ENCODE data around the gene MCU. TPM values are rescaled to one million over a fixed set of nuclear protein-coding genes. Genes with fewer than 3 reads are reported as not detected.

Gene MCU
- total RNA-seq, 1 donor from 2014 or later: 15.9 TPM

DNA sequence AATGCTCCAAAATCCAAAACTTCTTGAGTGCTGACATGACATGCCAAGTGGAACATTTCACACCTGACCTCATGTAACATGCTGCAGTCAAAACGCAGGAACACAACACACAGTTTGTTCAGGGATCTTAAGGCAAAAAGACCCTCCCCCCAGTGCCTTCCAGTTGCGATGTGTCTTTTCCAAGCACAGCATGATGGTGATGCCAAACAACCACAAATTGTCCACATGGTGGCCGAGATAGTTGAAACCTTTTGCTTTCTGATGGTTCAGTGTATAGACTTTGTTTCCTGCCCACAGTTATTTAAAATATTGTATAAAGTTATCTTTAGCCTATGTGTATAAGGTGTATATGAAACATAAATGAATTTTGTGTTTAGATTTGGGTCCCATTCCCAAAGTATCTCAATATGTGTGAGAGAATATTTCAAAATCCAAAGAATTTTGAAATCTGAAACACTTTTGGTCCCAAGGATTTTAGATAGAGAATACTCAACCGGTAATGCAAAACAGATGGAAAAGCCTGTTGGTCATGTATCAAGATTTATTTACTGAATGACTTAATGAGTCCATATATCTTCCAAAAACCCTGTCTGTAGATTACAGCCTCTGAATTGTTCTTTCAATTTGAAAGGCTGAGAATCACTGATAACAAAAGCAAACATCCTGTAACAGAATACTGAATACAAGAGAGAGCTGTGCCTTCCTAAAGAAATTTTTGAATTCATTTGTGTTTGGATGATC is 108.2 kb downstream of the MCU start:
- Mint-ChIP-seq H3K4me3 (no peak overlapping the region), H3K36me3 (ENCODE audit: low read depth) (no peaks in the 10 kb centered on the region), H3K9me3 (no peaks in the 10 kb centered on the region), H3K27ac (no peak overlapping the region), H3K4me1 (peaks cover 4% of the 10 kb centered on the region), H3K27me3 (no peaks in the 10 kb centered on the region)
- DNase-seq: no peak
- intact Hi-C loops (cut with micrococcal nuclease): no loop called here

DNA sequence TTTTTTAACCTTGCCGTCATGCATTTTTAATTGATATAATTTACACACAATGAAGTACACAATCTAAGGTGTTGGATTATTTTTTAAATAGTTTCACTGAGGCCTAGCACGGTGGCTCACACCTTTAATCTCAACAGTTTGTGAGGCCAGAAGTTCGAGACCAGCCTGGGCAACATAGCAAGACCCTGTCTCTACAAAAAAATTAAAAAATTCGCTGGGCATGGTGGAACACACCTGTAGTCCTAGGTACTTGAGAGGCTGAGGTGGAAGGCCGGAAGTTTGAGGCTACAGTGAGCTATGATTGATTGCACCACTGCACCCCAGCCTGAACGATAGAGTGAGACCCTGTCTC is 108.8 kb downstream of the MCU start:
- Mint-ChIP-seq H3K27ac (no peak overlapping the region), H3K36me3 (ENCODE audit: low read depth) (no peaks in the 10 kb centered on the region), H3K27me3 (no peaks in the 10 kb centered on the region), H3K4me1 (peaks cover 4% of the 10 kb centered on the region), H3K4me3 (no peak overlapping the region), H3K9me3 (peaks cover under 1% of the 10 kb centered on the region)
- no peak for DNase-seq
- intact Hi-C loops (cut with micrococcal nuclease): no loop called here

DNA sequence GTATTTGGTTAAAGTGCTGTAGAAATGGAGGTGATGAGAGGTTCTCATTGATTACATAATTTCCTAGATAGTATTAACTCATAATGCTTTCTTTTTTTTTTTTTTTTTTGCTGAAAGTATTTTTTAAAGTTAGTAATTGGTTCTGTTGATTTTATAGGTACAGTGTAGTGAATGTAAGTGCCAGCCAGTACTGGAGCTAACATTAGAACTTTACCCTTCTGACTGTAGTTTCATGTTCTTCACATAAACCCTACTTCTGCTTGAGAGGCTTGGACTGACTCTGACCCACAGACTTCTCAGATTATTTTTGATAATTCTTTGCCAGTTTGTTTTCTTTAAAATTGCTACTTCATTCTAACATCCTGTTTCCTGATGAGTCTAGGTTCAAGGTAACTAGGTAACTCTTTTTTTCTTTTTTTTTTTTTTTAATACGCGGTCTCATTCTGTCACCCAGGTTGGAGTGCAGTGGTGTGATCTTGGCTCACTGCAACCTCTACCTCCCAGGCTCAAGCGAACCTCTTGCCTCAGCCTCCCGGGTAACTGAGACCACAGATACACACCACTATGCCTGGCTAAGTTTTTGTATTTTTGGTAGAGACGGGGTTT is 109.4 kb downstream of the MCU start:
- H3K27ac Mint-ChIP-seq: no peak overlapping the region
- intact Hi-C loops (cut with micrococcal nuclease): no loop called here
- H3K36me3 Mint-ChIP-seq (ENCODE audit: low read depth): no peaks in the 10 kb centered on the region
- H3K4me1 Mint-ChIP-seq: peaks cover 4% of the 10 kb centered on the region
- H3K9me3 Mint-ChIP-seq: peaks cover 3% of the 10 kb centered on the region
- no peak overlapping the region for H3K4me3 Mint-ChIP-seq
- DNase-seq: no peak
- H3K27me3 Mint-ChIP-seq: no peaks in the 10 kb centered on the region

DNA sequence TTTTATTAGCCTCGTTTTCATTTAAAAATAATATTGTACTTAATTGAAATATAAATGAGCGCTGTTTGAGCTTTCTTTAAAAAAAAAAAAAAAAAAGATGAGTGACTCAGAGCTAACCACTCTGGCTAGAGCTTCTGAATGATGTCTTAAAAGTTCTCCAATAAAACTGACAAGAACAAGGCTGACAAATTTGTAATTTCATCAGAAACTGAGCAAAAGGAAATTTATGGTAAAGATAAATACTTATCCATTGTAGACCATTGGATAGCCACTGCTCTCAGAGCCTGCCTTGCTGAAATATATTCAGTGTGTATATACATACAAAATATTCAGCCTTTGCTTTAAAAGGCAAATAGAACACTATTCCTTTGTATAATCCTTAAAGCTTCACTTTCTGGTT is 110.4 kb downstream of the MCU start:
- intact Hi-C loops (cut with micrococcal nuclease): no loop called here
- Mint-ChIP-seq H3K4me1 (peaks cover 4% of the 10 kb centered on the region), H3K9me3 (peaks cover 3% of the 10 kb centered on the region), H3K4me3 (no peak overlapping the region), H3K27ac (no peak overlapping the region), H3K27me3 (no peaks in the 10 kb centered on the region), H3K36me3 (ENCODE audit: low read depth) (no peaks in the 10 kb centered on the region)
- no peak for DNase-seq

DNA sequence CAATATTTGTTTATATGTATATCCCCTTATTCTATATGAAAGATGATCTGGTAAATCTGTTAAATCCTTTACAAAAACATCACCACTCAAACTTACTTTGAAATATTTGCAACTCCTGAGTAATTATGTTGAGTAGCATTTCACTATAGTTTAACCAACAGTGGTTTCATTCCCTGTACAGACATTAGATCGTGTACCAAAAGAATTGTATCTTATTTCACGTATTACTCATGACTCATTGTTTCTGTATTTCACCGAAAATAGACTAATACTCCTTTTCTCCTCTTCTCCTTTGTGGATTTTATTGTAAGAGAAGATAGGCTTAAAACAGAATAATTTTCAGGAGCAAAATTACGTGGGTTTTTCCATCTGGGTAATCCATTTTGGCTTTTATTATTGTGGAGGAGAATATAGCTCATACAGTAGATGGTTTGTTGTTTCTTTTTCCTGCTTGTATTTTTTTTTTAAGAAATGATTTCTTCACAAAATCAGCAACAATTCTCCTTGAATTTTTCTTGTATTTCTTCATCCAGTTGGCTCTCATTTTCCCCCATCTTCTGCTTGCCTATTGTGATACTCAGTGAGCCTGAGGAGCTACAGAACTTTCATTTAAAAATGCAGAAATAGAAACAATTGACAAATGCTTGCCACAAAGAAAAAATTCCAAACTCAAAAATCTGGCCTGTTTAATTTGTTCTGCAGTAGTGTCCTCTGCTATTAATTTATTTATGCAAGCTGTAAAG is 111.0 kb downstream of the MCU start:
- Mint-ChIP-seq H3K27ac (no peak overlapping the region), H3K4me3 (no peak overlapping the region), H3K36me3 (ENCODE audit: low read depth) (no peaks in the 10 kb centered on the region), H3K4me1 (peaks cover 4% of the 10 kb centered on the region), H3K9me3 (peaks cover 3% of the 10 kb centered on the region), H3K27me3 (no peaks in the 10 kb centered on the region)
- DNase-seq: no peak
- intact Hi-C loops (cut with micrococcal nuclease): no loop called here

DNA sequence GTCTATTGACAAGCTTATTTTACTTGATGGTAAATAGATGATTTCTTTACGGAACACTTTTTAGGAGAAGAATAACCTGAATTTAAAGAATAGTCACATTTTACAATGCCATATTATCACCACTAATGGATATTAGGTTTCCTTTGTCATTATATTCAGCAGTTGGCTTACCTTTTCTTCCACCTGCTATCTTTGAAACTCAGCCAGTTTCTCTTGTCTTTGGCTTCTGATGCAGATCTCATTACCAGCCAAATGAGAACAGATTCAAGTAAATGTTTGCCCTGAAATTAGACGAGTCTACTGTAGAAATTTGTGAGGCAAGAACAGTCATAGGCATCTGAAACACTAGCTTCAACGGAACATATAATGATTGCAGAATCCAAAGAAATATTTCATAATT is 116.1 kb downstream of the MCU start:
- no peaks in the 10 kb centered on the region for H3K27me3 Mint-ChIP-seq

DNA sequence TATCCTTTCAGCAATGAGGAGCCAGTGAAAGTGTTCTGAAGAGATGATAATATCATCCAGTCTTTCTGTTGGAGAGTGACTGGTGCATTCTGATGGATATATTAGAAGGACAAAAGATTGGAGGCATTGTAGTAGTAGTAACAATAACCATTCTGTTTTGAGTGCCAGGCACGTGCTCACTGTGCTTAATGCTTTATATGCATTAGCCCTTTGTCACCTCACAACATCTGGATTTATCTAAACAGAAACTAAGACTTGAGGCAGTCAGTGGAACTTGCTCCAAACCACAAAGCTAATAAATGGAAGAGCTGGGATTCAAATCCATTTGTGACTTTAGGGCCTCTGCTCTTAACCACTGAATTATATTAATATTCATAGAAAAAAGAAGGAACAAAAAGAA is 117.1 kb downstream of the MCU start:
- intact Hi-C loops (cut with micrococcal nuclease): no loop called here
- Mint-ChIP-seq H3K27me3 (peaks cover 1% of the 10 kb centered on the region), H3K4me1 (no peaks in the 10 kb centered on the region), H3K9me3 (peaks cover 7% of the 10 kb centered on the region), H3K4me3 (no peak overlapping the region), H3K27ac (no peak overlapping the region), H3K36me3 (ENCODE audit: low read depth) (no peaks in the 10 kb centered on the region)
- no peak for DNase-seq

More for the DNA sequence above, 116.1 kb downstream of the MCU start:
- Mint-ChIP-seq H3K9me3 (peaks cover 7% of the 10 kb centered on the region), H3K36me3 (ENCODE audit: low read depth) (no peaks in the 10 kb centered on the region), H3K4me3 (no peak overlapping the region), H3K4me1 (no peaks in the 10 kb centered on the region), H3K27ac (no peak overlapping the region)
- no peak for DNase-seq
- intact Hi-C loops (cut with micrococcal nuclease): no loop called here

DNA sequence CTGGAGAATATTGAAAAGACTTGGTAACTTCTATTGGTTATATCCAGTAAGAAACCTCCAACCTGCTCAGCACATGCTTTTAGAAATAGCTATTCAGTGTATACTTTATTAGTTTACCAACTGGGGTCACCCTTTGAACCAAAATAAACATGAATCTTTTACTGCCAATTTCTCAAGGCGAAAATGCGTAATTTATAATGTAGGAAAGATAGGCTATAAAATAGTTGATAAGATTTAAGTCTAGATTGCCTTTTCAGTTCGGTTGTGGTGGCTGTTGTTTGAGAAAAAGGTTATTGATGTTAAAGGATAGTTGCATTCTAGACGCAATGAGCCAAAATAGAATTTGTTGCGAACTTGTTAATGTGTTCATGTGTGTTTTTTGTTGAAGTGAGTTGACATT is 119.0 kb downstream of the MCU start:
- no peak overlapping the region for H3K27ac Mint-ChIP-seq
- H3K4me3 Mint-ChIP-seq: no peak overlapping the region
- intact Hi-C loops (cut with micrococcal nuclease): no loop called here
- H3K9me3 Mint-ChIP-seq: peaks cover 4% of the 10 kb centered on the region
- no peak for DNase-seq
- no peaks in the 10 kb centered on the region for H3K4me1 Mint-ChIP-seq
- H3K27me3 Mint-ChIP-seq: peaks cover 1% of the 10 kb centered on the region
- no peaks in the 10 kb centered on the region for H3K36me3 Mint-ChIP-seq (ENCODE audit: low read depth)

DNA sequence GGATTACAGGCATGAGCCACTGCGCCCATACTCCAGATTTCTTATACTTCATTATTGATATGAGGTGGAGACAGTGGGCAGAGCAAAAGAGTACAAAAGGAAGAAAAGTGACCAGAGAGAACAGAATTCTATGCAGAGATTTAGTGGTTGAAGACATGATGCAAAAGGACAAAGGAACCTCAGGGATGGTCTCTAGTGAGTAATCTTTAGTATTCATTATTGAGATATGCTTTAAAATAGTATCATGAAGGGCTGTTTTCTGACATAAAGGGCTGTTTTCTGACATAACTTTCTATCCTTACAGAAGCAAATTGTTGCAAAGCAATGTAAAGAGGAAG is 120.4 kb downstream of the MCU start:
- H3K27ac Mint-ChIP-seq: no peak overlapping the region
- H3K4me3 Mint-ChIP-seq: no peak overlapping the region
- H3K27me3 Mint-ChIP-seq: peaks cover 1% of the 10 kb centered on the region
- intact Hi-C loops (cut with micrococcal nuclease): no loop called here
- peaks cover 4% of the 10 kb centered on the region for H3K9me3 Mint-ChIP-seq
- no peak for DNase-seq
- H3K4me1 Mint-ChIP-seq: no peaks in the 10 kb centered on the region
- H3K36me3 Mint-ChIP-seq (ENCODE audit: low read depth): no peaks in the 10 kb centered on the region

DNA sequence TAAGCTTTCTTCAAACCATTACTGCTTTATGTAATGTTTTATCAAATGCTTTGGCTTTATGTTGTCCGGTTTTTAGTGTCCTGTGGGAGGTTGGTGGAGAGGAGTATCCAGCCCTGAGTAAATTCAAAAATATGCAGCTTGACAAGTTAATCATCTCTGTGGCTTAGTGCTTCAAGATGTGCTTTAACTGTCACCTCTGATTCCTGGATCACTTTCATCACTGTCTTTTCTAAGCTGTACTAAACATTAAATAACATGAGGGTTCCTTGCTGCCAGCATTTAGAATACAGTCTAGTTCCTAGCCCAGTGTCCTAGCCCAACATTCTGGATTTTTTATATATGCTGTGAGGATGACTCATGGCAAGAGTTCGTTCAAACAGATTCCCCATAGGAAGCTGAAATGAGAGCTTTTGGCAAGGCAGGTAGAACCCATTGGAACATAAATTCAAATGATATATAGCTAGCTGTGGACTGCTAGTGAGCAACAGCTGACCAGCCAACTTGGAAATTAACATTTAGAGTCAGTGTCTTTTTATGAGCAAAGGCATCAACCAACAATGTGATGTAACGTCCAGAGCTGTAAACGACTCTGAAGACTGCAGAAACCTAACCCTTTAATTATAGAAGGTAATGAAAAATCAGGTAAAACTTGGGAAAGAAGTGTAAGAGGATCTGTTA is 120.9 kb downstream of the MCU start:
- no peak for DNase-seq
- Mint-ChIP-seq H3K27me3 (peaks cover 1% of the 10 kb centered on the region), H3K4me3 (no peak overlapping the region), H3K4me1 (no peaks in the 10 kb centered on the region), H3K36me3 (ENCODE audit: low read depth) (no peaks in the 10 kb centered on the region), H3K27ac (no peak overlapping the region), H3K9me3 (peaks cover 4% of the 10 kb centered on the region)
- intact Hi-C loops (cut with micrococcal nuclease): no loop called here

DNA sequence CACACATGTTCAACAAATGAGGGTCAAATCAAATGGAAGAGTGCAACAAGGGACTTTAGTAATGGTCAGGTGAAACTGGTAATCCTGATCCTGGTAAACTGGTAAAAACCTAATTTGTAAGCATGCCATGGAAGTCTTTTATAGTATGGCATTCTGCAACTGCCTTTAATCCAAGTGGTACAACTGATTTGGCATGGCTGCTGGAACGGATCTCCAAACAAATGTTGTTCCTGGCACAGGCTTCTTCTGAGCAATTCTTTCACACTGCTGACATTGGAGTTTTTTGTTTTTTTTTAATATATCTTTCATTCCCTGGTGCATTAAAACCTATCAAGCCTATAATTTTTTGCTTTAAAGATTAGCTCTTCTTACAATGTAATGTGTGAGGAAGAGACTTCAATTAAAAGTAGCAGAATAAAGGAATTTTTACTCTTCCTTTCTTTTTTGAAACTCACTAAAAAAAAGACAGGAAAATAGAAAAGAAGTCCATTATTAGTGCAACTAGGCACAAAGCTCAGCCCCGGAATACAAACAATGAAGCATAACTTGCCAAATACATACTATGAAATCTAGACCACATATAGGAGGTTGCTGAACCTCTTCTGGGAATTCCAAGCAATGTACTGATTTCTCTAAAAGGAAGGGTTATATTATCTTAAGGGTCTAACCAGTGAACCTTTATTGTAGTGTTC is 122.3 kb downstream of the MCU start:
- intact Hi-C loops (cut with micrococcal nuclease): no loop called here
- Mint-ChIP-seq H3K4me1 (peaks cover 3% of the 10 kb centered on the region), H3K36me3 (ENCODE audit: low read depth) (no peaks in the 10 kb centered on the region), H3K27ac (no peak overlapping the region), H3K4me3 (no peak overlapping the region), H3K9me3 (no peaks in the 10 kb centered on the region), H3K27me3 (peaks cover 1% of the 10 kb centered on the region)
- DNase-seq: no peak

DNA sequence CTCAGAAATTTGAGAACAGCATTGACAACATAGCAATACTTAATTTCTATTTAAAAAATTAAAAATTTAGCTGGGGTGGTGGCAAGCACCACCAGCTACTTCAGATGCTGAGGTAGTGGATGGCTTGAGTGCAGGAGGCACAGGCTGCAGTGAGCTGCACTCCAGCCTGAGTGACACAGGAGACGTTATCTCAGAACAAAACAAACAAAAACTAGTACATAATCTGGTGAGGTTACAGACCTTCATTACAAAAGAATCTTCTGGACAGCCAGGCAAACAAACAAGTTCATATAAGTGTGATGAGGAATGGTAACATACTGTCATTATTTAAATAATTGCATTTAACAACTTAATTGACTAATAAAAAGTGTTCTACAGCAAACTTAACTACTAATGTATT is 124.6 kb downstream of the MCU start:
- no peaks in the 10 kb centered on the region for H3K9me3 Mint-ChIP-seq
- no peak overlapping the region for H3K4me3 Mint-ChIP-seq
- peaks cover 3% of the 10 kb centered on the region for H3K4me1 Mint-ChIP-seq
- no peak overlapping the region for H3K27ac Mint-ChIP-seq
- H3K27me3 Mint-ChIP-seq: peaks cover 1% of the 10 kb centered on the region
- DNase-seq: no peak
- intact Hi-C loops (cut with micrococcal nuclease): no loop called here
- no peaks in the 10 kb centered on the region for H3K36me3 Mint-ChIP-seq (ENCODE audit: low read depth)

DNA sequence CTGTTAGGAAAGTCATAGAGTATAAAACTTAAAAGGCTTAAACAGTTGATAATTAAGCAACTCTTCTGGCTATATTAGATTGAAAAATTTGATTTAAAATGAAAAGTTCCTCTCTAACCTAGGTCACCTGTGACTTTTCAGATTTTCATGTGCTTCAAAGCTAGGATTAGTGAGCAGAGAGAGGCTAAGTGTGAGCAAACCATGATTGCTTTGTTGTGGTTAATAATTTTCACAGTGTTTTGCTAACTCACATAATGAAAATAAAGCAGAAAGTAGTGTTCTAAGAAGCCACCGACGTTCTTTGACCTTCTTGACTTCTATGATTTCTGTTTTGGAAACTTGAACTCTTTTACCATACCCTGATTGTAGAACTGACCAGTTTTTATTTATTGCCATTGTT is 126.1 kb downstream of the MCU start:
- DNase-seq: no peak
- H3K27me3 Mint-ChIP-seq: peaks cover 1% of the 10 kb centered on the region
- peaks cover 3% of the 10 kb centered on the region for H3K4me1 Mint-ChIP-seq
- no peak overlapping the region for H3K27ac Mint-ChIP-seq
- no peaks in the 10 kb centered on the region for H3K9me3 Mint-ChIP-seq
- H3K36me3 Mint-ChIP-seq (ENCODE audit: low read depth): no peaks in the 10 kb centered on the region
- H3K4me3 Mint-ChIP-seq: no peak overlapping the region
- intact Hi-C loops (cut with micrococcal nuclease): no loop called here

DNA sequence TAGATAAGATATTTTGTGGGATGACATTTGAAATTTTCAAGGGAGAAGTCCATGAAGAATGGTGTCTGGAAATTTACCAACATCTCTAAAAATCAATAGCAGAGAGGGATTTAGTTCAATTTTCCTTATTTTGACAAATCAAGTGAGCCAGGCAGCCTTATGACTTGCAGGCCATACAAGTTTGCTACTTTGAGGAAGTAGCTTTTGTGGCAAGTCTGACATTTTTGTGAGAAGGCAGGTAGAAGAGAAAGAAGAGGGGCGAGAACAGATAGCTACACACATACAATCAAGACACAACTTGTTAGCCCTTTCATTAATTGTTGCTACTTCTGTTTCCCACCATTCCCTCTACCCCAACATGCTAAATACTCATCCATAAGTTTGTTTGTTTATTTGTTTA is 127.1 kb downstream of the MCU start:
- intact Hi-C loops (cut with micrococcal nuclease): no loop called here
- no peaks in the 10 kb centered on the region for H3K27me3 Mint-ChIP-seq

More for the DNA sequence above, 127.1 kb downstream of the MCU start:
- Mint-ChIP-seq H3K9me3 (no peaks in the 10 kb centered on the region), H3K4me3 (no peak overlapping the region), H3K27ac (no peak overlapping the region), H3K4me1 (peaks cover 3% of the 10 kb centered on the region), H3K36me3 (ENCODE audit: low read depth) (no peaks in the 10 kb centered on the region)
- no peak for DNase-seq

All from activated CD4-positive, alpha-beta T cell treated with anti-CD3 and anti-CD28 coated beads, Interleukin-2, amount 10 ng/mL, durations not matched to agents 24 days and 14 days (primary cell).